ENCODE results near the gene OR6A2. TPM values are rescaled to one million over a fixed set of nuclear protein-coding genes. Genes with fewer than 3 reads are reported as not detected.

The OR6A2 gene
- total and polyA plus RNA-seq, 2 of the 8 experiments (the other 6 are each of a cell fraction or from before 2014, with no cell fraction given) = 0.14 to 0.20 TPM

GRCh38 chr11:6746086-6746618 lies 53.3 kb downstream of the OR6A2 start (continued):
- TF ChIP-seq POLR2AphosphoS5 (IDR thresholded peaks at IDR 0.05; ENCODE audit: low read depth, low read length) (no peak), EGR1 (IDR thresholded peaks at IDR 0.05; ENCODE audit: borderline replicate concordance, low read depth, low read length) (no peak), TAF7 (optimal IDR thresholded peaks at IDR 0.05; ENCODE audit: borderline replicate concordance, low read depth, low read length) (no peak), HDAC6 (IDR thresholded peaks at IDR 0.05; ENCODE audit: low read depth, low read length) (no peak), KDM5A (IDR thresholded peaks at IDR 0.05; ENCODE audit: low read length) (no peak), POU5F1 (IDR thresholded peaks at IDR 0.05; ENCODE audit: low read depth, low read length) (no peak)

All from H1 (cell line).